ENCODE results near the gene RPUSD1. TPM values are rescaled to one million over a fixed set of nuclear protein-coding genes. Genes with fewer than 3 reads are reported as not detected.

The RPUSD1 gene
- total and polyA plus RNA-seq, 7 donors: 10.7 to 31.1 (median 14.7) TPM

DNA sequence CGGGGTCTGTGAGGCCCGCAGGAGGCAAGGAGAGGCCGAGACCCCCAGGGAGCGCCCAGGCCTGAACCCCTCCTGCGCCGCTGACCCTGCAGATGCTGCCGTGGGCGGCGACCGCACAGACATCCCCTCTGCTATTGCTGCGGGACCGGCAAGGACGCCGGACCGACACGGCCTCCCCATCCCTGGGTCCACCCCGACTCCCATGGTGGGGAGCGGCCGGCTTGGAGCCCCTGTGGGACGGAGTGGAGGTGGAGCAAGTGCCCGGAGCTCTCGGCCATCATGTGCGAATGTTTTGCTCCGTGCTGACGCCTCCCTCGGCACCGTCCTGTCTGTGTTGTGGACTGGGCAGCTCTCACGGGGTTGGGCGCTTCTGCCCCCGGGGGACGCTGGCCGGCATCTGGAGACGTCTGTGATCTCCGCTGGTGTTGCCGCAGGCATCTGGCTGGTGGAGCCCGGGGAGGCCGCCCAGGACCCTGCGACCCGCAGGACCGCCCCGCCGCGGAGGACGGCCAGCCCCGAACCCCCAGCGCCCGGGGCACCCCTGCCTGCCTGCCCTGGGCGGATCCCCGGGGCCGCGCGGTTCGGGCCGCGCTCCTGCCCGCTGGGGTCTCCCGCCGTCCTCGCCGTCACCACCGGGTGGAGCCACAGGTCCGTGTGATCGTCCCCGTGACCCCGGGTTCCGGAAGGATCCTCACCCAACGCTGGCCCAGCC lies 25.2 kb upstream of the RPUSD1 start:
- Histone ChIP-seq H3K4me3 (peak overlapping the region in 1 of 4 donors; percentile 22), H3K27me3 (peaks cover 29 to 67% (median 55%) of the 10 kb centered on the region in 3 donors), H3K36me3 (no peaks in the 10 kb centered on the region), H3K4me1 (peaks cover 0 to 25% (median 17%) of the 10 kb centered on the region in 4 donors), H3K9me3 (no peaks in the 10 kb centered on the region), H3K27ac (no peak overlapping the region)
- 13% methylated on average over 67 of the region's 67 CpGs for WGBS, 2 donors
- intact Hi-C loops (cut with DNase I): loop anchor here (2.0 kb wide), 2 partner anchors 241 to 289 kb away; no protein-coding TSS in a partner anchor
- DNase-seq: no peak
- TF ChIP-seq, protein P1, sequence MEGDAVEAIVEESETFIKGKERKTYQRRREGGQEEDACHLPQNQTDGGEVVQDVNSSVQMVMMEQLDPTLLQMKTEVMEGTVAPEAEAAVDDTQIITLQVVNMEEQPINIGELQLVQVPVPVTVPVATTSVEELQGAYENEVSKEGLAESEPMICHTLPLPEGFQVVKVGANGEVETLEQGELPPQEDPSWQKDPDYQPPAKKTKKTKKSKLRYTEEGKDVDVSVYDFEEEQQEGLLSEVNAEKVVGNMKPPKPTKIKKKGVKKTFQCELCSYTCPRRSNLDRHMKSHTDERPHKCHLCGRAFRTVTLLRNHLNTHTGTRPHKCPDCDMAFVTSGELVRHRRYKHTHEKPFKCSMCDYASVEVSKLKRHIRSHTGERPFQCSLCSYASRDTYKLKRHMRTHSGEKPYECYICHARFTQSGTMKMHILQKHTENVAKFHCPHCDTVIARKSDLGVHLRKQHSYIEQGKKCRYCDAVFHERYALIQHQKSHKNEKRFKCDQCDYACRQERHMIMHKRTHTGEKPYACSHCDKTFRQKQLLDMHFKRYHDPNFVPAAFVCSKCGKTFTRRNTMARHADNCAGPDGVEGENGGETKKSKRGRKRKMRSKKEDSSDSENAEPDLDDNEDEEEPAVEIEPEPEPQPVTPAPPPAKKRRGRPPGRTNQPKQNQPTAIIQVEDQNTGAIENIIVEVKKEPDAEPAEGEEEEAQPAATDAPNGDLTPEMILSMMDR (IDR thresholded peaks at IDR 0.05): peak in 3 of 4 experiments; percentile 22 to 57 (median 23)
- no peak for TF ChIP-seq EP300 (IDR thresholded peaks at IDR 0.05)

DNA sequence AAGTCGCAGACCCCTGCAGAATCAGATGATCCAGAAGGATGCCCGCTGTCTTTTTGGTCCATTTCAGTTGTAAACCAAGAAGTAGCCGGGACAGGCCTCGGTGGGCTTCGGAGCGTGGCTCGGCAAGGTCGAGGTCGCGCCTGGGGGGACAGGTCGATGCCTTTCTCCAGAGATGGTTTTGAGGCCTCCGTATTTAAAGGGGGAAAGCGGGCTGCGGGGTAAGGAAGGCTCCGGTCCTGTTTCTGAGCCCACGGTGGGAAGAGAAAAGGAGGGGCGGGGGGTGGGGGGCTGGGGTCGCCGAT lies 19.9 kb upstream of the RPUSD1 start:
- peak overlapping the region; percentile 62 to 98 (median 86) for H3K4me3 ChIP-seq
- DNase-seq: no peak
- WGBS, 2 donors: 29 to 30% methylated on average over 19 of the region's 19 CpGs
- no peaks in the 10 kb centered on the region for H3K36me3 ChIP-seq
- intact Hi-C loops (cut with DNase I): loop anchor here (5.0 kb wide), 1 partner anchor 159 kb away; no protein-coding TSS in a partner anchor
- peaks cover 0 to 32% (median 20%) of the 10 kb centered on the region in 4 donors for H3K4me1 ChIP-seq
- peak overlapping the region; percentile 91 to 94 (median 92) for H3K27ac ChIP-seq
- H3K27me3 ChIP-seq: peaks cover 4 to 24% (median 9%) of the 10 kb centered on the region in 3 donors
- H3K9me3 ChIP-seq: no peaks in the 10 kb centered on the region
- no peak for TF ChIP-seq POLR2AphosphoS5 (IDR thresholded peaks at IDR 0.05)
- TF ChIP-seq, protein P1 (IDR thresholded peaks at IDR 0.05): no peak
- TF ChIP-seq EP300 (IDR thresholded peaks at IDR 0.05): no peak
- no peak for TF ChIP-seq POLR2A (IDR thresholded peaks at IDR 0.05)

DNA sequence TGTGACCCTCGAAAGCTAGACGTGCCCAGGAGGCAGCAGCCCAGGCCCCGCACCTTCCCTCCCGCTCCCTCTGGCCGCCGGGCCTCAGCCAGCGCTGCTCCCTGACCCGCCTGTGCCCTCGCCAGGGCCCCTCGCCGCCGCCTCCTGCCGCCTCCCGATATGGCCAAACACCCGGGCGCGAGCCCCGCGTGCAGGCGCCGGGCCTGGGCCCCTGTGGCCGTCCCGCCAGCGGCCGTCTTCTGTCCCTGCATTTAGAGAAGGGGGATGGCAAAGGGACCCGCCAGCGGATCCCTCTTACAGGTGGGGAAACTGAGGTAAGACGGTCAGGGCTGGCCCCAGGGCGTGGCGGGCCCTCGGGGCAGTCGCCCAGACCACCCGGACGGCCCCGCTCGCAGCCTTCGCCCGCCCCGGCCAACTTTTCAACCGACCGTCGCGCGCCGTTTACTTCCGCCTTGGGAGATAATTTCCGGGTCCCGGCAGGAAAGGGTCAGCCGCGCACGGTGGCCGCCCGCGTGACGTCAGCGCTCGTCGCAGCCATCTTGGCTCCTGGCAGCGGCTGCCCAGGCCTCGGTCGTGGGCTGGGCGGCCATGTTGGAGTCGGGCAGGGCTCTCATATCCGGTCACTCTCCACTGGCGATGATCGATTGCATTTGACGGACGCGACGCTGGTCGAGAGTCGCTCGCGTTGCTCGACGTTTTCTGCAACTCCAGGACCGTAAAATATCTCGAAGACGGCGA lies 19.3 kb upstream of the RPUSD1 start:
- H3K4me3 ChIP-seq: peak overlapping the region; percentile 62 to 98 (median 86)

DNA sequence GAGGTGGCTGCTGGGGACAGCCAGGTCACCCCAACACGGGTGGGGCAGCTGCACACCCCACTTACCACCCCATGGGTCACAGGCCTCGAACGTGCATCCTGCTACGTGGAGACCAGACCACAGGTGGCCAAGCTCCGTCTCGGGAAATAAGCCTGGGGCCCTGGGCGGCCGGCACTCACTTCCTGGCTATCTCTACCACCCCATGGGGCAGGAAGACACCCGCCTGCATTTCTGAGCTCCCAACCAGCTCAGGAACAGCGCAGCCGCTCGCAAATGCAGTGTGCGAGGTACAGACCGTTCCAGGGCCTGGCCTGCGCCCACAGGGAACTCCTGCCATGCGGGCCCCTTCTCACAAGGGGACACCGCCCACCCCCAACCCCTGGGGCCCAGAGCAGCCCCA lies 17.3 kb upstream of the RPUSD1 start:
- 75 to 82% methylated on average over 17 of the region's 17 CpGs for WGBS, 2 donors
- DNase-seq: no peak
- no peak overlapping the region for H3K4me3 ChIP-seq
- H3K27ac ChIP-seq: no peak overlapping the region
- H3K4me1 ChIP-seq: peaks cover 0 to 31% (median 20%) of the 10 kb centered on the region in 4 donors
- no peak for TF ChIP-seq POLR2AphosphoS5 (IDR thresholded peaks at IDR 0.05)
- TF ChIP-seq EP300 (IDR thresholded peaks at IDR 0.05): no peak
- no peak for TF ChIP-seq POLR2A (IDR thresholded peaks at IDR 0.05)
- TF ChIP-seq, protein P1 (IDR thresholded peaks at IDR 0.05): no peak
- intact Hi-C loops (cut with DNase I): loop anchor here (5.0 kb wide), 1 partner anchor 162 kb away; no protein-coding TSS in a partner anchor
- H3K9me3 ChIP-seq: no peaks in the 10 kb centered on the region
- H3K36me3 ChIP-seq: no peaks in the 10 kb centered on the region
- H3K27me3 ChIP-seq: peaks cover 6 to 36% (median 26%) of the 10 kb centered on the region in 3 donors

More for the DNA sequence above, 19.3 kb upstream of the RPUSD1 start:
- DNase-seq: peak; percentile 96
- intact Hi-C loops (cut with DNase I): loop anchor here (1.0 to 5.0 kb wide), 2 partner anchors 19 to 160 kb away; partner anchors contain the start of genes CHTF18 and RPUSD1
- Histone ChIP-seq H3K27ac (peak overlapping the region; percentile 91 to 94 (median 92)), H3K9me3 (no peaks in the 10 kb centered on the region), H3K27me3 (peaks cover 0 to 24% (median 6%) of the 10 kb centered on the region in 3 donors), H3K4me1 (peaks cover 0 to 31% (median 20%) of the 10 kb centered on the region in 4 donors), H3K36me3 (no peaks in the 10 kb centered on the region)
- WGBS, 2 donors: 6 to 12% methylated on average over 80 of the region's 80 CpGs
- TF ChIP-seq POLR2A (IDR thresholded peaks at IDR 0.05): peak in 1 of 2 donors; percentile 50
- peak; percentile 66 to 79 (median 78) for TF ChIP-seq POLR2AphosphoS5 (IDR thresholded peaks at IDR 0.05)
- TF ChIP-seq EP300 (IDR thresholded peaks at IDR 0.05): no peak
- TF ChIP-seq, protein P1 (IDR thresholded peaks at IDR 0.05): no peak

Measured in sigmoid colon (tissue), 7 donors.